Panc1 (cell line): ENCODE measurements around the gene EPN2.

Experiments
- POLR2AphosphoS5 ChIP-seq: IDR thresholded peaks from 2 replicates; pipeline ENCODE4 v1.6.1; 2012; ENCODE audit warnings: mild to moderate bottlenecking, low read depth, low read length, moderate library complexity
- SIN3A ChIP-seq: IDR thresholded peaks from 2 replicates; pipeline ENCODE4 v1.6.1; 2012; ENCODE audit warnings: low read depth, mild to moderate bottlenecking, low read length, moderate library complexity, borderline replicate concordance; ENCODE audit not compliant: insufficient read depth
- TF ChIP-seq, protein P1 (sequence below): fragments of 450-650 bp; IDR thresholded peaks from 2 replicates; pipeline ENCODE4 v1.5.1; 2017; ENCODE audit warnings: mild to moderate bottlenecking

- TF ChIP-seq, protein P1, sequence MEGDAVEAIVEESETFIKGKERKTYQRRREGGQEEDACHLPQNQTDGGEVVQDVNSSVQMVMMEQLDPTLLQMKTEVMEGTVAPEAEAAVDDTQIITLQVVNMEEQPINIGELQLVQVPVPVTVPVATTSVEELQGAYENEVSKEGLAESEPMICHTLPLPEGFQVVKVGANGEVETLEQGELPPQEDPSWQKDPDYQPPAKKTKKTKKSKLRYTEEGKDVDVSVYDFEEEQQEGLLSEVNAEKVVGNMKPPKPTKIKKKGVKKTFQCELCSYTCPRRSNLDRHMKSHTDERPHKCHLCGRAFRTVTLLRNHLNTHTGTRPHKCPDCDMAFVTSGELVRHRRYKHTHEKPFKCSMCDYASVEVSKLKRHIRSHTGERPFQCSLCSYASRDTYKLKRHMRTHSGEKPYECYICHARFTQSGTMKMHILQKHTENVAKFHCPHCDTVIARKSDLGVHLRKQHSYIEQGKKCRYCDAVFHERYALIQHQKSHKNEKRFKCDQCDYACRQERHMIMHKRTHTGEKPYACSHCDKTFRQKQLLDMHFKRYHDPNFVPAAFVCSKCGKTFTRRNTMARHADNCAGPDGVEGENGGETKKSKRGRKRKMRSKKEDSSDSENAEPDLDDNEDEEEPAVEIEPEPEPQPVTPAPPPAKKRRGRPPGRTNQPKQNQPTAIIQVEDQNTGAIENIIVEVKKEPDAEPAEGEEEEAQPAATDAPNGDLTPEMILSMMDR: no peak
- no peak for TF ChIP-seq SIN3A
- TF ChIP-seq POLR2AphosphoS5: no peak
Observed at GRCh38 chr17:19269641-19270040, 32.5 kb downstream of the EPN2 start.
